Hippocampal formation (tissue), 2 donors: ENCODE results near the gene SLC9A9.

Source experiments
- DNase-seq, 2 donors: peaks; one replicate each; lab custom pipeline; 2025; lab: John Stamatoyannopoulos, UW

SLC9A9 gene

GRCh38 chr3:143358155-143358792 lies 490.0 kb downstream of the SLC9A9 start:
- DNase-seq: no peak

GRCh38 chr3:143357700-143358099 lies 490.6 kb downstream of the SLC9A9 start:
- no peak for DNase-seq

- no peak for DNase-seq
Observed at GRCh38 chr3:143356839-143357238, 491.4 kb downstream of the SLC9A9 start.

DNA sequence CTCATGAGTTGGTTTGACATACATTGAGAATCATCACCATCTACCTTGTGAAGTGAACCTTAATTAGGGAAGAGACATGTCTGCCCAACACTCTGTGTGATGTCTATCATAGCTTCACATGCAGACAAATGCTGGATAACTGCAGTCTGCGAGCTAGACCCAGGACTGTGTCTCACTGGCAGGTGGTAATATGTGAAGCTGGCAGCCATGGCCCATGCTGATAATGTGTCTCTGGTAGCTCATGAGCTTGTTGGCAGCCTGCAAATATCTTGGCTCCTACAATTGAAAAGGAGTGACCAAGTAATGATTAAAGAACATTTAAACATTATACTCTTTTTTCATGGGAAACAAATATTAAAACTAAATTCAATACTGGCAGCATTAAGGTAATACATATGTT lies 493.9 kb downstream of the SLC9A9 start:
- no peak for DNase-seq

GRCh38 chr3:143352850-143353550 lies 495.3 kb downstream of the SLC9A9 start:
- DNase-seq: no peak

DNA sequence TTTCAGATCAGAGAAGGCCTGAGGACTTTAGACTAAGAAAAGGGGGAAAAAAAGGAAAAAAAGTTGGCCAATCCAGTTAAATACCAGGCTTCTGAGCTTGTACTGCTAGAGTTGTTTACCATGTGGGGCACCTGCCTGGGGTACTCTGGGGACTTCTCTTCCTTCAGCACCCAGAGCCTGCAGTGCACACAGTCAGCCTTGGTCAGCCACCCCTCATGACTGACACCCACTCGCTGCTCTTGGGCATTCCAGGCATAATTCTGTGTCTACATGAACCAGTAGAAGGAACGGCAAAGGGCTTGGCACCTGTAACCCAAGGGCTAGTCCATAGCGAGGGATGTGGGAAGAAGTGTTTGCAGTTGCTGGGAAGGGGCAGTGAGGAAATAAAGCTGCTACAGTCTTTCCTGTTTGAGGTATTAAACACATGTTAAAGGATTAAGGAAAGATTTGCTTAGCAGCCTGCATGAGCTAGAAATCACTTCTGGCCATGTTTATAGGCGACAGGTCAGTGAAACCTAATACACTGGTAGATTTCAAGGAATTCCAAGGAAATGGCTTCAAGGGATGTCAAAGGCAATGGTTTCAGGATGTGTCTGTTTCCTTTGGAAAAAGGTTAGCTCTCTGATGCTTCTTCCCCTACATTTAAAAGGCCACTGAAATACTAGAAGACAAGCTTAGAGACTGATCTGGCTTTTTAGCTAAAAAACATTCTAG lies 496.2 kb downstream of the SLC9A9 start:
- DNase-seq: no peak

DNA sequence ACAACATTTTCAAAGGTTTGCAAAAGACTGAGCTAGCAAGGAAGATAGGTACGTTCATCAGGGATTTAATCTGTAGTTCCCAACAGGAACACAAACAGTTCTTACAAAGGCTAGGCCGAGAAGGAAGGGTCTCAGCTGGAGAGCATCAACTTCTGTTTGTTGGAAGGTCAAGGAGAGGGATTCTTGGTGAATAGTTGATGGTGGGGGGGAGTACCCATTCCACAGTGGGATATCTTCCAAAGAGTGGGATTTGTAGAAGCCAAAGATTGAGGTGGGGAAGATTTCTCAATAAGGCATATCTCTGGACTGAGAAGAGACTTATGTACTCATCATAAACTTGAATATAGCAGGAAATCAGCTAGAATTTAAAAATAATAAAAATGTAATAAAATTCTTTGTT lies 496.9 kb downstream of the SLC9A9 start:
- no peak for DNase-seq

GRCh38 chr3:143349455-143349854 lies 498.8 kb downstream of the SLC9A9 start:
- DNase-seq: no peak

- DNase-seq: no peak
Observed at GRCh38 chr3:143348486-143349327, 499.6 kb downstream of the SLC9A9 start.

DNA sequence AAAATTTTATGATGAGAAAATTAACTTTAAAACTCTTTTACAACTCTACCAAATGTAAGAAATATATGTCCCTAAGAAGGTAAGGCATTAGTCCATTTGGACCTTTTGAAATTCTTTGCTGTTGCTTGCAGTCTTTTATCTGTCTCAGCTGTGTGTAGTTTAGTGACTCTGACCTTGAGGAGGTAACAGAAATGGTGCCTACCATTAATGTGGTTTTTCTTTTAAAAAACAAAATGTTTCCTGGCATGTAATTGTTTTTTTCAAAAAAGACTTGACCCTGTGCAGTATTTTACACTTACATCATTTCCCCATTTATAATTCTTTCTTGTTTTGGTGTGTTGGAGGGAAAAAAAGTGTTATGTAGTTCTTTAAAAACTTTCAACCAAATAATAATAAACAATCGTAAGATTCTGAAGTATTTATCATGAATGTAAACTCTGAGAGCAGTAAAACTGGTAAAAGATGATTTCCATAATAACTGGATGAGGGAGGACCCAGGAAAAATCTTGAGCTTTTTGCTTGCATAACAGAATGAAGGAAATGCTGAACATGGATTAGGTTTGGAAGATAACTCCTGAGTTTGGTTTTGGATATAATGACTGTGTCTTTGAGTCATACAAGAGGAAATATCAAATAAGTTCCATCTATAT lies 503.6 kb downstream of the SLC9A9 start:
- DNase-seq: no peak

- DNase-seq: peak in 1 of 2 donors; percentile 39
Observed at GRCh38 chr3:143343944-143344343, 504.3 kb downstream of the SLC9A9 start.

DNA sequence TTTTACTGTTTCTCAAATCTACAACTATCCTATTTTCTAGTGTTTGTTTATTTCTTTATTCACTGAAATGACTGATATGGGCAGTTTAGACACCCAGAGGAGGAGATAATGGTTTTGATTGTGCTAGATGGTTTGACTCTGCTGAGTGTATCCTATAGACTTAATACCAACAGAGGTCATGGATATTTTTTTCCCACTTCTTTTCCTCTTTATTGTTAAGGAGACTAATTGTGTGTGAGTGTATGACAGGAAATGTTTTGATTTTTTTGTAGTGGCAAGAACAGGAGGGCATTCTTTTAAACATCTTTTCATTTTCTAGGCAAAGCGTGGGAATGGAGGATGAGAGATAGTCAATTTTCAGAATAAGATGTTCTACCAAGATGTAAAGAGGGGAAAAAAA lies 505.2 kb downstream of the SLC9A9 start:
- DNase-seq: no peak

DNA sequence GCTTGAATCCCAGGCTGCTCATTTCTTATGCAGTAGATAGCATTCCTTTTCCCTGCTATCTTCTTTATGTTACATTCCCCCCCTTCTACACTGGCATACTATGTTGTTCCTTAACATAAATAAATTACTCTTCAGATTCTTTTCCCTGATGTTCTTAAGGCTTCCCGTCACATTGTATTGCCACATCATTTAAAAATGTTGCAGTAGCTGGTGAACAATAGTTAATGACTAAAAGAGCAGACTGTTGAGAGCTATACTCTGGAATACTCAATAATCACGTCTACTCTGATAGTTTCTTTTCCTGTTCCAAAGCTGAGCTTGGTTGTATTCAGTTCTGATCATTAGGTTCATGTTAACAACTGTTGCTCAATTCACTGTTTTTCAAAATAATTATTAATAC lies 508.8 kb downstream of the SLC9A9 start:
- no peak for DNase-seq

DNA sequence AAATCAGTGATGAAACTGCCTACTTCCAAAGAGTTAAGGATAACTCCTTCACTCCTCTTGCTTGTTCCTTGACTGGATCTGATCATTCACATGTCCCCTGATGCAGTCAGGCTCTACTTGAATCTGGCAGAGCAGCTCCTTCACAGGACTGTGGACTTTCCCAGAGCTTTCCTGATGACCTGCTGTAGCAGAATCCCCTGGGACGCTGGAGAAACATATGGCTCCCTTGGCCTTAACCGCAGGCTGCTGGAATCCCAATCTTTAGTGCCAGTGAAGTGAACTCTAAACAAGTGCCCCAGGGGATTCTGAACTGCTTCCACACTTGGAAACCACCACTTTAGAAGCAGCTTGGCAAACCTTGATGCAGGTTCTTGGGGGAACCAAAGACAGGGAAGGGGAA lies 510.9 kb downstream of the SLC9A9 start:
- no peak for DNase-seq

DNA sequence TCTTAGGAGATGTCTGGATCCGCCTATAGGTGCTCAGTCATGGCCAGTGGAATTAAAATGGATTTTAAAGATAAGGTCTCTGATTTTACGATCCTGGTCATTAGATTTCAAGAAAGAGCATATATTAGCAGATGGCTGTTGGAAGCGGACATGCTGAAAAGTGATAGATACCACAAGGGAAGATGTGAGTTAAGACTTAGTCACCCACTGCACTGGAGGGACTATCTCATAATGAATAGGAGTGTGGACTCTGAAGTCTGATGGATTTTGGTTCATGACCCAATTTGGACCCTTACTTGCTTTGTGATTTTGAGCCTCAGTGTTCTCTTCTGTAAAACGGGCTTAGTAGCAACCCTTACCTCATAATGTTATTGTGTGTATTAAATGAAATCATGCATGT lies 514.0 kb downstream of the SLC9A9 start:
- no peak for DNase-seq

- DNase-seq: no peak
Observed at GRCh38 chr3:143333367-143333766, 514.9 kb downstream of the SLC9A9 start.

GRCh38 chr3:143332026-143332425 lies 516.2 kb downstream of the SLC9A9 start:
- DNase-seq: no peak

DNA sequence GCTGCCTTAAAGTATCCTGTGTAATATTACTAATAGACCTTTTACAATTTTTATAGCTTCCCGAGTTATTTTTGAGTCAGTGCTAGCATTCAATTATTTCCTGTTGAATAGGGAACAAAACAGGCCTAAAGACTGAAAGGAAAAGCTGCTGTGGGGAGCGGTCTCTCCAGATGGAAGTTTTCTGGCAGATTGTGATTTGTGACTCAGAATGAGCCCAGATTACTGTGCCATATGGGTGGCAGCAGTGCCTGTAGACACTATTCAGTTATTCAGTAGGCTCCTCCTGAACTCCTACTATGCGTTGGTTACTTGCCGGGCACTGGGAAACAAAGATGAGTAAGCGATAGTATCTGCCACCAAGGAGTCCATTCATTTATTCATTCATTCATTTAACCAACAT lies 516.9 kb downstream of the SLC9A9 start:
- peak; percentile 7 to 36 for DNase-seq

DNA sequence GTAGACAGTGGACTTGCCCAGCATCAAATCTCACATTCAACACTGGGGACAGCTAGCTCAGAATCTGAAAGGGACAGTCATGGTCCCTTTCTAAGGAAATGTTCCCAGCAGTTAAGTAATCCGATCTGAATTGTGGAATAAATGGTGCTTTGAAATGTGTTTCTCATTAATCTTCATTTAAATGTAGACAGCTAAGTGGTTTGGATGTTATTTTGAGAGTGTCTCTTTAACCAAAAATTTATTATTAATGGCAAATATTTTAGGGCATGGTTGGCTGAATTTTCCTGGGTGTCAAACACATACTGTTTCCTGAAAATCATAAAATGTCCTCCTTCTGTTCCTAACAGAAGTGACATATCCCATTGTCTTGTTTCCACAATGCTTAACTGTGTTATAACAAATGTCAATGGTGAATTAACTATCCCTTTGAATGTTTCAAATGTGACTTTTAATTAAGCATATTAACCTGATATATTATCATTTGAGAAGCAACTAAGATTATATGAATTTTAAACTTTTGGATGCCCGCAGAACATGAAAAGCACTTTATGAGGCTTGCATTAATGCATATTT lies 517.9 kb downstream of the SLC9A9 start:
- DNase-seq: peak in 1 of 2 donors; percentile 27

DNA sequence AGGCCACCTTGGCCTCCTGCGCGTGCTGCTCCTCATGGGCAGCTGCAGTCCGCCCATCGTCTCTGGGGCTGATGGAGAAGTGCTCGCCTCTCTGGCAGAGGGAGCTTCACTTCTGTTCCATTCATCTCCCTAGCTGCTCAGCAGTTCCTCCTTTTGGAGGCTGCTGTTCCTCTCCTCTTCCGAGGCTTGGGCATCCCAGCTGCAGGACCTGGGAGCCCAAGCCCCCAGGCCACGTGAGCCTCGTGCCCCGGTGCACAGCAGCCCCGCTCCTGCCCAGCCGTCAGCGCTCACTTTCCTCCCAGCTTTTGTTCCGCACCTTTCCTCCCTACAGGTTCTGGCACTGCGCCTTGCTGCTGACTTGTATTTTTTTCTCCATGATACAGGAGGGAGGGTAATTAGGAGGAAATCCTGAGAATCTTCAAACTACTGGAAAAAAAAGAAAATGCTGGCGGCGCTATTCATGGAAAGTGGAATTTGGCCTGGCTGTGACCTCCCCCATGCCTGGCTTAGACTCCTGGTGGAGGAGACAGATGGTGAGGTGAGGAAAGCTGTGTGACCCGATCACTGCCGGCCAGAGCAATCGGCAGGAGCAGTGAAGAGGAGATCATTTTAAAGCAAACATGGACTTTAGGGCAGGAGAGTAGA lies 518.6 kb downstream of the SLC9A9 start:
- DNase-seq: peak in 1 of 2 donors; percentile 3

GRCh38 chr3:143328451-143328850 lies 519.8 kb downstream of the SLC9A9 start:
- DNase-seq: no peak
